Right kidney (tissue), 9 donors: Measurements from ENCODE around the gene TBCCD1.

Experiments
- DNase-seq: peaks from one replicate; pipeline ENCODE4 v3.0.0-alpha.2; 2016
- long read RNA-seq, 8 donors: transcript quantifications; one replicate each; lab custom pipeline, GENCODE V29; 2026

TBCCD1 gene, protein sequence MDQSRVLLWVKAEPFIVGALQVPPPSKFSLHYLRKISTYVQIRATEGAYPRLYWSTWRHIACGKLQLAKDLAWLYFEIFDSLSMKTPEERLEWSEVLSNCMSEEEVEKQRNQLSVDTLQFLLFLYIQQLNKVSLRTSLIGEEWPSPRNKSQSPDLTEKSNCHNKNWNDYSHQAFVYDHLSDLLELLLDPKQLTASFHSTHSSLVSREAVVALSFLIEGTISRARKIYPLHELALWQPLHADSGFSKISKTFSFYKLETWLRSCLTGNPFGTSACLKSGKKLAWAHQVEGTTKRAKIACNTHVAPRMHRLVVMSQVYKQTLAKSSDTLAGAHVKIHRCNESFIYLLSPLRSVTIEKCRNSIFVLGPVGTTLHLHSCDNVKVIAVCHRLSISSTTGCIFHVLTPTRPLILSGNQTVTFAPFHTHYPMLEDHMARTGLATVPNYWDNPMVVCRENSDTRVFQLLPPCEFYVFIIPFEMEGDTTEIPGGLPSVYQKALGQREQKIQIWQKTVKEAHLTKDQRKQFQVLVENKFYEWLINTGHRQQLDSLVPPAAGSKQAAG
- long read RNA-seq, donor 1, partial matches to known transcripts: 0 of 3 reads
- long read RNA-seq, donor 1, other reads (novel, unspliced or antisense): 0 of 3 reads
- long read RNA-seq, donor 2, transcript TBCCD1-201 (8 exons, 2,441 nt): major isoform, 6 of 6 reads
- long read RNA-seq, donor 2, partial matches to known transcripts: 0 of 6 reads
- long read RNA-seq, donor 2, other reads (novel, unspliced or antisense): 0 of 6 reads
- long read RNA-seq, donor 3: 0 reads
- long read RNA-seq, donor 4, partial matches to known transcripts: 0 of 3 reads
- long read RNA-seq, donor 4, other reads (novel, unspliced or antisense): 0 of 3 reads
- long read RNA-seq, donor 5, transcript TBCCD1-201 (8 exons, 2,441 nt): major isoform, 9 of 31 reads
- long read RNA-seq, donor 5, partial matches to known transcripts: 22 of 31 reads
- long read RNA-seq, donor 5, other reads (novel, unspliced or antisense): 0 of 31 reads
- long read RNA-seq, donor 6, partial matches to known transcripts: 27 of 31 reads
- long read RNA-seq, donor 6, other reads (novel, unspliced or antisense): 0 of 31 reads
- long read RNA-seq, donor 7, transcript TBCCD1-201 (8 exons, 2,441 nt): major isoform, 5 of 195 reads
- long read RNA-seq, donor 7, partial matches to known transcripts: 130 of 195 reads
- long read RNA-seq, donor 7, other reads (novel, unspliced or antisense): 60 of 195 reads
- long read RNA-seq, donor 8, transcript TBCCD1-201 (8 exons, 2,441 nt): major isoform, 5 of 23 reads
- long read RNA-seq, donor 8, partial matches to known transcripts: 18 of 23 reads
- long read RNA-seq, donor 8, other reads (novel, unspliced or antisense): 0 of 23 reads

DNA sequence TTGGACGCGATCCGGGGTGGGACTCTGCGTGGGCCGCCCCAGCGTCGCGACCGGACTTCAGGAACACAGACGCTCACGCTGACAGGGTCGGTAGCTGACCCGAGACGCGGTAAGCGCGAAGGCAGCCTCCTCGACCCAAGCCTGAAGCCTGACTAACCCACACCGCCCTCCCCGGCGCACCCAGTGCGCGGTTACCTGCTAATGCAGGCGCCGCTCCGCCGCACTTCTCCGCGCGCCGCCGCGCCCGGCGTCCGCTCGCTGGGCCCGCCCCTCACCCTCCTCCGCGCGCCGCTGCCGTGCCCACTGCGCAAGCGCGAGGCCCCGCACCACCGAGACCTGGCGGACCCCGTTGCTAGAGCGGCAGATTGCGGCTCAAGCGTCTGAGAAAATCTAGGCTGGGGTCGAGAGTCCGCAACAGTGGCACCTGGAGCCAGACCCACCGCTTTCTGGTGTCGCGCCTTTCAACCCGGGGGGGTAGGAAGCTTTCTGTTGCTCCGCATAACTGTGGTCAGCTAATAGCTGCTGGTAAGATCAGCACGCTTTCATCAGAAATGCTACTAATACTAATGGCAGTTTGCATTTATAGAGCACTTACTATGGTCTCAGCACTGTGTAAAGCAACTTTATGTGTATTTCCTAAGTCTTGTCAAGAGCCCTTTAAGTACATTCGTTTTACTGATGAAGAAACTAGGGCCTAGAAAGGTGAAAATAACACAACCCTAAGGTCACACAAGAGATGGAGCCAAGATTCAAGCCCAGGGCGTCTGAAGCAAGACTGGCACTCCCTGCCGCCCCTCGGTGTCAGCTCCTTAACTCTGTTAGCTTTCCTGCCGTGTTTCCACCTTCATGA lies at the start of gene TBCCD1:
Gene TBCCD1 (minus strand): TSS at position 268 of the 850 bp plus-strand sequence. CDS start 3,010 bp downstream, outside the sequence.
- DNase-seq: peak; percentile 98

DNA sequence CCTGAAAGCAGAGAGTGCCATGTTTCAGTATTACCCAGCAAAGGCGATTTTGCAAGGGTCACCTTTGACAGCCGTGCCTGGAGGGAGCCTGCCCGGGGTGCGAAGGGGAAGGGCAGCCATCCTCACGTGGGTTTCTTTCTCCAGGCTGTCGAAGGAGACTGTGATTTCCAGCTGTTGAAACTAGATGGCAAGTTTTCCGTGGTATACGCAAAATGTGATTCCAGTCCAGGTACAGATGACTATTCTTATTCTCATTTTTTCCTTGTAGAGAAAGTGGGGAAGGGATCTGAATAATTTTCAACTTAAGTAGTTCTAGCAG lies 49.1 kb upstream of the TBCCD1 start:
- DNase-seq: no peak

DNA sequence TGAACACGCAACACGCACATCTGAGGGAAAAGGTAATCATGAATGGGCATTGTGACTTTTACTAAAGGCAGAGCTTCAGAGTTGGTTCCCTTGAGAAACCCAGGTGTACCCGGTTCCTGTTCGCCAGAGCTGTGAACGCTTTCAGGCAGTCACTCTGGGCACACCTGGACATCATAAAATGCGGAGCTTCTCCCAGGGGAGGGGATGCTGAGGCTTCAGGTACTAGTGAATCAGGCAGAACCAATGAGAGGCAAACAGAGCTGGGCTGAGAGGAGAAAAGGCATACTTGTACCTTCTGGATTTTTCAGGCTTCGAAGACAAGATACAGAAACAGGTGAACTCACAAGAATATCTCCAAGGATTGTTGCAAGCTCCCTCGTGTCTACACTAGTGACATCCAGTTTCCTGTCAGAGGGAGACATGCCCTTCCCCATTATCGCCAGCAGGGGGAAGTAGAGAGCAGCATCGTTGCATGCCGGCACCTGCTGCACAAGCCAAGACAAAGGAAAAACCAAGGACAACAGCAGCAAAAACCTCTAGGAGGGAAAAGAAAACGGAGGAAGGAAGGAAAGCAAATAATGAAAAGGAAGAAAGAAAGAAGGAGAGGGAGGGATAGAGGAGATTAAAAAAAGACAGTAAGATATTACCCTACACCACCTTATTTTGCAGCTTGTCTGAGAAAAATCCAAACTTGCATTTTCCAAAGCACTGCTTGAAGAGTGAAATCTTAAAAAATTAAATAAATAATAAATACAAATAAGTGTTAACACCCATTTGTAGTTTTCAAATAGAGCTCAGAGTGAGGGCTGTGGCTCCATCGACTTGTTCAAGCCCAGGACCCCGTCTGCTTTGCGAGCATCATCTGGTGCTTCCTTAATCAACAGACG lies 47.7 kb upstream of the TBCCD1 start:
- DNase-seq: peak; percentile 54

GRCh38 chr3:186614266-186614596 lies 47.1 kb upstream of the TBCCD1 start:
- no peak for DNase-seq

GRCh38 chr3:186613637-186614265 lies 46.6 kb upstream of the TBCCD1 start:
- DNase-seq: no peak

- DNase-seq: no peak
Measured at GRCh38 chr3:186612721-186613636, 45.8 kb upstream of the TBCCD1 start, which contains the start of gene AHSG. TSS of gene AHSG (plus strand) at chr3:186613060. CDS start at chr3:186613142, 82 bp downstream.

DNA sequence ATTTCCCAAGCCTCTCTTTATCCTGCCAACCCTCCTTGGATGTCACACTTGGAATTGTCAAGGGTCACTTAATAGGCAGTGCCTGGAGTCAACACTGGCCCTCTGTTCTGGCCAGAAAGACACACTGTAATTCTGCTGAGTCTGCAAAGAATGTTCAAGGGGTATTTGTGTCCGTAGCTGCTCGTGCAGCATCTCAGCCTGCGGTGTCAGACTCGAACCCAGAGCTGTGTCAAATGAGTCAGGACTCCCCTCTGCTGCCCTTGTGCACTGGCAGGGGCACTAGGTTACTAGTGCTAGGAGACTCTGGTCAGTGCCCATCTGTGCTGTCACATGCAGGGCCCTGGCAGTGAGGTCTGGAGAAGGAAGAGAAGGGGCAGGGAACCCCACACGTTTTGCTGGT lies 44.9 kb upstream of the TBCCD1 start:
- no peak for DNase-seq

GRCh38 chr3:186609247-186609868 lies 42.2 kb upstream of the TBCCD1 start:
- DNase-seq: no peak

GRCh38 chr3:186608624-186609215 lies 41.6 kb upstream of the TBCCD1 start:
- no peak for DNase-seq

GRCh38 chr3:186605561-186606545 lies 38.7 kb upstream of the TBCCD1 start:
- DNase-seq: no peak

GRCh38 chr3:186605078-186605477 lies 37.9 kb upstream of the TBCCD1 start:
- DNase-seq: no peak

DNA sequence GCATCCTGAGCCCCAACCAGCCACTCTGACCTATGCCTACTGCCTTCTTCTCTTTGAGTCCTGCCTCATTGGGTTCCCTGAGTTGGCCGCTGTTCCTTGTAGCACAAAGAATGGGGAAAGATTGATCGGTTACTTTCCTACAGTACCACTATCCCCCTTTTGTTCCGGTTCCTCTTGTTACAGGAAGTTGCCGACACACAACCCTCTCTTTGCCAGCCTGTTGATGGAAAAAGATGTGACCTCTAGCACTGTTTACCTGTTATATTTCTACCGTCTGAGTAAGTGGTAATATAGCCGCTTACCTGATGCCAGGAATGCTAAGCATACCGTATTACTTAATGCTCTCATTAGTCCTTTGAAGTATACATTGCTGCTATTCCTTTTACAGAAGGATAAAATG lies 36.0 kb upstream of the TBCCD1 start:
- no peak for DNase-seq

GRCh38 chr3:186600896-186601295 lies 33.8 kb upstream of the TBCCD1 start:
- DNase-seq: no peak

DNA sequence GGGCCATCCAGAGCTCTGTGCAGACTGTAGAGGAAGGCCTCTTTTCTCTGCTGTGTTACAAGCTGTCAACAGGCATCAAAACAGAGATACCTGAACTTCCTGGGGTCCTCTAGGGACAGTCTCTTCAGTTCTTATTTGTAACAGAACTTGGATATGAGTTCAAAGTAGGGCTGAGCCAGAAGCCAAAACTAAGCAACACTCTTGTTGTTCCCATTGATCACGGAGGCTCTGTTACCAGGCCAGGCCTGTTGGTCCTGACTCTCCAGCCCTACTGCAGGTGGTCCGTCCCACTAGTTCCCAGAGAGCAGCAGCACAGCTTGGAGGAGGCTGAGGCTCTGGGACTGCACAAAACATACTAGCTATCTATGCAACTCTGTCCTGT lies 32.6 kb upstream of the TBCCD1 start:
- no peak for DNase-seq

DNA sequence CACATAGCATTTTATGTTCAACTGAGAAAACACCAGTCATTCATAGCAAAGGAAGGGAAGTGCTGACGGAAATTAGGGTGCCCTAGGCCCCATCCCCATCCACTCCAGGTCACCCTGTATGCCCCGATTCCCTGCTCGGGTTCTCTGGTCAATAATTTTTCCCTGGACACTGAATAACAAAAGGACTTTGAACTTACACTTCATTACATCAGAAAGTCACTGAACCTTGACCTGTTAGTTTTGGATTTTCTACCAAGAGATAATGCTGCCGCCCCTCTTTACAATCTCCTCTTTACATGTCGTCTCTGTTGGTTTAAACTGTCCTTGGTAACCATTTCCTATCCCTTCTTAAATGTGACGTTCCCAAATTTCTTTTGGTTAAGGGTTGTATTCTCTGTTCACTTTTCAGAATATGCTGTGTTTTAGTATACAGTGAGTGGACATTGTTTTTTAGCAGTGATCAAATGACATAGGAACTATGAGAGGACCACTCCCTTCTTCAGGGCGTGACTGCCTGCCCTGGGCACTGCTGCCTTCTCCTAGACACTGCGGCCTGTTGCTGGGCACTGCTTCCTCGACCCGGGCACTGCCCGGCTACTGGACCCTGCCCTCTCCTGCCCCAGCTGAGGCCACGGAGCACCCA lies 32.1 kb upstream of the TBCCD1 start:
- no peak for DNase-seq

- DNase-seq: no peak
Measured at GRCh38 chr3:186598794-186599141, 31.6 kb upstream of the TBCCD1 start.
